Progenitor cell of endocrine pancreas (in vitro differentiated cells): ENCODE data around the gene IL21R. TPM values are rescaled to one million over a fixed set of nuclear protein-coding genes. Genes with fewer than 3 reads are reported as not detected.
"Not testable (repeated sequence)": the region's sequence is repeated elsewhere in the genome, so short reads cannot be mapped to it uniquely, and the experiment has no call there.

Source experiments
- DNase-seq: peaks from one replicate; pipeline ENCODE4 v3.0.0; 2021; ENCODE audit warnings: low spot score; ENCODE audit not compliant: unreplicated experiment
- H3K27ac Mint-ChIP-seq: 2 replicates; pipeline ENCODE4 v1.8.0; 2021; ENCODE audit warnings: mild to moderate bottlenecking, moderate library complexity, mixed read lengths
- H3K27me3 Mint-ChIP-seq: 2 replicates; pipeline ENCODE4 v1.8.0; 2021; ENCODE audit warnings: mixed read lengths
- H3K36me3 Mint-ChIP-seq: 2 replicates; pipeline ENCODE4 v1.8.0; 2022; ENCODE audit warnings: mixed read lengths; ENCODE audit not compliant: insufficient read depth
- H3K4me1 Mint-ChIP-seq: 2 replicates; pipeline ENCODE4 v1.8.0; 2021; ENCODE audit warnings: low read depth, mixed read lengths
- H3K4me3 Mint-ChIP-seq: 2 replicates; pipeline ENCODE4 v1.8.0; 2021; ENCODE audit warnings: low read depth, mild to moderate bottlenecking, moderate library complexity, mixed read lengths
- H3K9me3 Mint-ChIP-seq: 2 replicates; pipeline ENCODE4 v1.8.0; 2021; ENCODE audit warnings: low read depth, mixed read lengths
- total RNA-seq: library from RNA; stranded (reverse); gene quantifications from 2 replicates; pipeline ENCODE4 v1.2.1, GENCODE V29; 2021
- TF ChIP-seq, protein P1 (sequence below): fragments of 200-600 bp; sonication (generic); IDR thresholded peaks from one replicate; pipeline ENCODE4 v1.5.0; 2021; ENCODE audit warnings: antibody characterized with exemption, mild to moderate bottlenecking; ENCODE audit not compliant: unreplicated experiment

The IL21R gene
- total RNA-seq, 1 donor from 2014 or later: not detected

DNA sequence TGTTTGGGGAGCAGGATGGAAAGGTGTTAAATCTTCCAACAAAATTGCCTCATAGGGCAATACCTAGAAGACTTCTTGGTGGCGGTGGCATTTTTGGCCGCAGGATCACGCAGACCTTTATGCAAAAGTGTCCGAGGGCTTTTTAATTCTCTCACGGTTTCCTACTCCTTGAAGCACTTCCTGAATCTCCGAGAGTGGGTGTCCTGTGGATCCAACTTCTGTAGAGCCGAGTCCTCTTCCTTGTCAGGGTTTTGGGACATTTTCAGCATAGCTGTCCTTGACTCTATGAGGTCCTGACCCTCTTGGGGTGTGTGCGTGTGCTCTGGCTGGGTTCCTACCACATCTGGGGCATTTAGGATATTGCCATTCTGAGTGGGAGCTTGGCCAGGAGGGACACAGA, 31.7 kb downstream of the IL21R start:
- H3K9me3 Mint-ChIP-seq: no peaks in the 10 kb centered on the region

DNA sequence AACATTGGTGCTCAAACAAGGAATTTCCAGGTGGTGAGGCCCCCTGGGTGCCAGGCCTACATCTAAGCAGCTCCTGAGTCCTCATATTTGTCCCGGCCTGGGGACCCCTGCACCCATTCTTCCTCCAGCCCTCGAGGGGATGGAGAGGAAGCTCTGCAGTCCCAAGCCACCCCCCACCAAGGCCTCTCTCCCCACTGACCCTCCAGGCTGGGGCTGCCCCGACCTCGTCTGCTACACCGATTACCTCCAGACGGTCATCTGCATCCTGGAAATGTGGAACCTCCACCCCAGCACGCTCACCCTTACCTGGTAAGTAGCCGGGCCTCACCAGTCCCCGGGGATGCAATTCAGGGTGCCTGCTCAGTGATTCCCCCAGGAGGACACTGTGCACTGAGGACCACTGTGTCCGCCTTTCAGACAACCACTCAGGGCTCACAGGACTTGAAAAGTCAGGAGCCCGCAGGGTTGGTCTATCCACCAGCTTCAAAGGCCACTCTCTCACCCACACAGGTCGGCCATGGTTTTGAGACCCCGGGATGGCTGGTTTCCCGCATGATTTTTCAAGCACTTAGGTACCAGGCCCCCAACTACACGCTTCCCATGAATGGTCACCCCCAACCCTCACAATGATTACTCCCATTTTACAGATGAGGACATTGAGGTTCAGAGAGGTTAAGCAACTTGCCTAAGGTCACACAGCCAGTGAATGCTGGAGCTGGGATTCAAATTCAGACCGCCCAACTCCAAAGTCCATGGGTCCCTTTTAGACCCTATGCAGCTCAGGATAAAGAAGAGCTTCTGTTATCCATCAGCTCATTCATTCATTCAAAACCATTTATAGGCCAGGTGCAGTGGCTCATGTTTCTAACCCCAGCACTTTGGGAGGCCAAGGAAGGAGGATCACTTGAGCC, 32.4 kb downstream of the IL21R start:
- no peak overlapping the region for H3K27ac Mint-ChIP-seq

More for the DNA sequence above, 31.7 kb downstream of the IL21R start:
- no peak overlapping the region for H3K27ac Mint-ChIP-seq
- peak; percentile 3 for DNase-seq
- no peaks in the 10 kb centered on the region for H3K4me1 Mint-ChIP-seq
- TF ChIP-seq, protein P1, sequence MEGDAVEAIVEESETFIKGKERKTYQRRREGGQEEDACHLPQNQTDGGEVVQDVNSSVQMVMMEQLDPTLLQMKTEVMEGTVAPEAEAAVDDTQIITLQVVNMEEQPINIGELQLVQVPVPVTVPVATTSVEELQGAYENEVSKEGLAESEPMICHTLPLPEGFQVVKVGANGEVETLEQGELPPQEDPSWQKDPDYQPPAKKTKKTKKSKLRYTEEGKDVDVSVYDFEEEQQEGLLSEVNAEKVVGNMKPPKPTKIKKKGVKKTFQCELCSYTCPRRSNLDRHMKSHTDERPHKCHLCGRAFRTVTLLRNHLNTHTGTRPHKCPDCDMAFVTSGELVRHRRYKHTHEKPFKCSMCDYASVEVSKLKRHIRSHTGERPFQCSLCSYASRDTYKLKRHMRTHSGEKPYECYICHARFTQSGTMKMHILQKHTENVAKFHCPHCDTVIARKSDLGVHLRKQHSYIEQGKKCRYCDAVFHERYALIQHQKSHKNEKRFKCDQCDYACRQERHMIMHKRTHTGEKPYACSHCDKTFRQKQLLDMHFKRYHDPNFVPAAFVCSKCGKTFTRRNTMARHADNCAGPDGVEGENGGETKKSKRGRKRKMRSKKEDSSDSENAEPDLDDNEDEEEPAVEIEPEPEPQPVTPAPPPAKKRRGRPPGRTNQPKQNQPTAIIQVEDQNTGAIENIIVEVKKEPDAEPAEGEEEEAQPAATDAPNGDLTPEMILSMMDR: no peak
- peaks cover 12% of the 10 kb centered on the region for H3K27me3 Mint-ChIP-seq
- H3K36me3 Mint-ChIP-seq: no peaks in the 10 kb centered on the region
- no peak overlapping the region for H3K4me3 Mint-ChIP-seq

DNA sequence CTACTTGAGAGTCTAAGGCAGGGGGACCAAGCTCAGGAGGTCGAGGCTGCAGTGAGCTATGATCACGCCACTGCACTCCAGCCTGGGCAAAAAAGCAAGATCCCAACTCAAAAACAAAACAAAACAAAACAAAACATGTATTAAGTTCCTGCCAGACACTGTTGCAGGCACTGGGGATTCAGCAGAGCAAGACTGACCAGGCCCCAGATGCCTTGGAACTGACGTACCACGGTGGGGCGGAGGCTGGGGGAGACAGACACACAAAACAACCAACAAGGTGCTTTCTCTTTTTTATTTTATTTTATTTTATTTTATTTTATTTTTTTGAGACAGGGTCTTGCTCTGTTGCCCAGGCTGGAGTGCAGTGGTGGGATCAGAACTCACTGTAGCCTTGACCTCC, 33.2 kb downstream of the IL21R start:
- not testable (repeated sequence) for H3K27ac Mint-ChIP-seq, DNase-seq, H3K4me1 Mint-ChIP-seq, H3K9me3 Mint-ChIP-seq, H3K36me3 Mint-ChIP-seq, H3K4me3 Mint-ChIP-seq
- peaks cover 12% of the 10 kb centered on the region for H3K27me3 Mint-ChIP-seq

More for the DNA sequence above, 32.4 kb downstream of the IL21R start:
- Mint-ChIP-seq H3K36me3 (no peaks in the 10 kb centered on the region), H3K4me3 (no peak overlapping the region), H3K27me3 (peaks cover 12% of the 10 kb centered on the region), H3K9me3 (no peaks in the 10 kb centered on the region), H3K4me1 (no peaks in the 10 kb centered on the region)
- DNase-seq: no peak
- TF ChIP-seq, protein P1: no peak

DNA sequence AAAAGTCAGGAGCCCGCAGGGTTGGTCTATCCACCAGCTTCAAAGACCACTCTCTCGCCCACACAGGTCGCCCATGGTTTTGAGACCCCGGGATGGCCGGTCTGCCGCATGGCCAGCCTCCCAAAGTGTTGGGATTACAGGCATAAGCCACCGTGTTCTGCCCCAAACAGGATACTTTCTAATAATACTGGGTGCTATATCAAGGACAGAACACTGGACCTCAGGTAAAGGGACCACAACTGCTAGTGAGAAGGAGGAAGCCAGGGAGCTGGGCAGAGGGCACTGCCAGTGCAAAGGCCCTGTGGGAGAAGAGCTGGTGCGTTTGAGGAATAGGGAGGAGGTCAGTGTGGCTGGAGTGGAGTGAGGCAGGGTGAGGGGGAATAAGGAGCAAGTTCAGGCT, 34.1 kb downstream of the IL21R start:
- TF ChIP-seq, protein P1: no peak
- Mint-ChIP-seq H3K36me3 (no peaks in the 10 kb centered on the region), H3K4me1 (no peaks in the 10 kb centered on the region), H3K4me3 (no peak overlapping the region), H3K9me3 (no peaks in the 10 kb centered on the region), H3K27ac (no peak overlapping the region), H3K27me3 (peaks cover 12% of the 10 kb centered on the region)
- DNase-seq: no peak

DNA sequence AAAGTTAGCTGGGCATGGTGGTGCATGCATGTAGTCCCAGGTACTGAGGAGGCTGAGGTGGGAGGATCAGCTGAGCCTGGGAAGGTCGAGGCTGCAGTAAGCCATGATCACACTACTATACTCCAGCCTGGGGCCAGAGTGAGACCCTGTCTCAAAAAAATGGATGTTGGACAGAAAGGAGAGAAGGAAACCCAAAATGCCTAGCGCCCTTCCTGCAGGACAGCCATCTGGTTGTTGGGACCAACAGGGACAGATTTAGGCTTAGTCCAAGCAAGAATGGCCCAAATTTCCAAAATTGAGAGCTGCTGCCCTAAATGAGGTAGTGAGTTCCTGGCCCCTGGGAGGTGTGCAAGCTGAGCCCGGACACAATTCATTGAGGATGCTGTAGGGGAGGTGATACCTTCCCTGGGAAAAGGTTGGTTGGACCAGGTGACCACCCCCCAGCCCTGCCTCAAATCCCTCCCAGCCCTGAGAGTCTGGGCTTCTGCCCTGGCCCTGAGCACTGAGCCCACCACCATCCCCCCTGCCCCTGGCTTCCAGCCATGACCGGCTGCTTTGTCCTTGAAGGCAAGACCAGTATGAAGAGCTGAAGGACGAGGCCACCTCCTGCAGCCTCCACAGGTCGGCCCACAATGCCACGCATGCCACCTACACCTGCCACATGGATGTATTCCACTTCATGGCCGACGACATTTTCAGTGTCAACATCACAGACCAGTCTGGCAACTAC, 35.1 kb downstream of the IL21R start:
- Mint-ChIP-seq H3K9me3 (no peaks in the 10 kb centered on the region), H3K27ac (no peak overlapping the region), H3K27me3 (peaks cover 12% of the 10 kb centered on the region), H3K4me1 (no peaks in the 10 kb centered on the region), H3K4me3 (no peak overlapping the region), H3K36me3 (no peaks in the 10 kb centered on the region)
- no peak for DNase-seq
- TF ChIP-seq, protein P1: no peak
